Thyroid gland (tissue), 4 donors: ENCODE data around the gene PRR14.

ENCODE experiments used
- CTCF ChIP-seq, 6 experiments: fragments of 200-600 bp in 3 of 6; fragments of 450-650 bp in 3 of 6; sonication (generic) in 3 of 6; IDR thresholded peaks; one replicate each; pipeline ENCODE4 v1.5.1; 2016 to 2019; ENCODE audit warnings: antibody characterized with exemption in 6 of 6, mild to moderate bottlenecking in 2 of 6, inconsistent platforms in 1 of 6, moderate library complexity in 1 of 6
- POLR2A ChIP-seq, 2 donors: fragments of 450-650 bp; IDR thresholded peaks; one replicate each; pipeline ENCODE4 v1.6.1; 2017; ENCODE audit warnings: antibody characterized with exemption in 2 of 2, mild to moderate bottlenecking in 2 of 2, moderate library complexity in 1 of 2

- TF ChIP-seq POLR2A (IDR thresholded peaks at IDR 0.05) (no peak), CTCF (IDR thresholded peaks at IDR 0.05) (no peak)
Observed at GRCh38 chr16:30636599-30636998, 14.2 kb upstream of the PRR14 start.
